Measurements from ENCODE around the gene GSDMA.

GSDMA gene

DNA sequence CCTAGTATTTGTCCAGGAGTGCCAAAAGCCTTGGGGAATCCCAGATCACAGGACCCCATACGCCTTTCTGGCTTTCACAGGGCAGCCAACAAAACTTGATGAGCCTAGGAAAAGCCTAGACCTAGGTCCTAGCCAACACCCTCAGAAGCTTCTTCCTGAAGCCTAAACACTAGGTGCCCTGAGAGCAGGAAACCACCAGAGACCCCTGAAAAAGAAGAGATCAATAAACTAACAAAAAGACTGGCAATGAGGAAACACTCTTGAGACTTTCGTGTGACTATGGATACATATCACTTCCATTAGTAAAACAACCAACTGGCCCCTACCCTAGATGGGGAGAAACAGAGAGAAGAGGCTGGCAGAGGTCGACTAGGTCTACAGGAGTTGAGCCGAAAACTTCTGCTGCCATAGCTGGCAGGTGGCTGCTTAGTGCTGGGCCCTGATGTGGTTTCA is 36.6 kb upstream of the GSDMA start:
- no peak for DNase-seq (ENCODE audit: low spot score)
- Mint-ChIP-seq H3K27ac (peak overlapping the region; percentile 89), H3K36me3 (ENCODE audit: low read depth) (peaks cover 41% of the 10 kb centered on the region), H3K4me3 (peak overlapping the region; percentile 92), H3K4me1 (ENCODE audit: low read depth) (peaks cover 54% of the 10 kb centered on the region), H3K9me3 (no peaks in the 10 kb centered on the region), H3K27me3 (ENCODE audit: low read depth) (no peaks in the 10 kb centered on the region)

DNA sequence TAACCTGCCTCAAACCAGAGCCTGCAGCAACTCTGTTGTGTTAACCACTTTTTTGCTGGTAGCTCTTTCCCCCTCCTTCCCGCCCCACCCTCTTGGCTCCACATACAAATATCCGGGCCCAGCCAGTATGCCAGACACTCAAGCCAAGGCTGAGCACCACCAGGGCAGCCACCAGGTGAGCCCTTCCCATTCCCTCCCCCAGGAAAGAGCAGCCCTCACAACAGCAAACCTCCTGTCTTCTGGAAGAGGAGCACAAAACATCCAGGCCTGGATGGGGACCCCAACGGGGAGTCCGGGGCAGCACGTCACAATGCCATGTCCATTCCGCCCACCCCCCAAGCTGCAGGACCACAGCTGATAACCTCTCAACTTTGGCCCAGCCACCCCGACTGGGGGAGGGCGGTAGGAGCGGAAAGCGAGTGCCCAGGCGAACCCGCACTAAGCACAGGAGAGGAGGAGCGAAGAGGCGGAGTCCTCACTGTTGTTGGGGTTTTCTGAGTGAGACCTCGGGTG is 36.2 kb upstream of the GSDMA start:
- peaks cover 50% of the 10 kb centered on the region for H3K4me1 Mint-ChIP-seq (ENCODE audit: low read depth)

DNA sequence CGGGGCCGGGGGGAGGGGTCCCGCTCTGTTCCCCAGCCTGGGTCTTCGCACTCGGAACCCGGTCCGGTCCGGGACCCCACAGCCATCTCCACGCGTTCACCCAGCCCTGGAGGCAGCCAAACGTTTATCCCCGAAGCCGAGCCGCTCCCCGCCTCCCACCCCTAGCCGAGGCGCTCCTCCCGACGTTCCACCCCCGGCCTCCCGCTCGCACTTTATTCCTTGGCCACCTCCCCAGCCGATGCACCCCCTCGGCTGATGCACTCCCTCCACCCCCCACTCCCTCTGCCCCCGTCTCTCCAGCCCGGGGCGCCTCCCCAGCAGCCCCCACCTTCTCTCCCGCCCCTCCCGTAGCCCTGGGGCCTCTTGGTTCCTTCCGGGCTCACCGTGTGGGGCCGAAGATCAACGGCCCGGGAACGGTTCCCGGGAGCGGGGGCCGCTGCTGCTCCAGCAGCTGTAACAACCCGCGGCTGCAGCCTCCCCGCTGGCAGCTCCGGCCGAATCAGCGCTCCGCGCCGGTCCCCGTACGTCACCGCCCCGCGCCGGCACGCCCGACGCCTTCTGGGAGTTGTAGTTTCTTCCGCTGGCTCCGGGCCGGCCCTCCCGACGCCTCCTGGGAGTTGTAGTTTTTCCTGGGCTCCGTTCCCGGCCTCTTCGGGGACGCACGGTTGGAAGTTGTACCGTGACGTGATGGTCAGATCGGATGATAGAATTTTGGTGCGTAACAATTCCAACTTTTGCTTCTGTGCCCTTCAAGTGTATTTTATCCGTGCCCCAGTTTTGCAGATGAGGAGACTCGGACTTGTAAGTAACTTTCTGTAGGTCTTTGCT is 35.5 kb upstream of the GSDMA start, which contains the start of the genes LRRC3C and ORMDL3:
LRRC3C (plus strand) TSS at position 632 of the 828 bp plus-strand sequence. CDS start 13,792 bp downstream, outside the sequence.
ORMDL3 (minus strand) TSS at position 501 of the 828 bp plus-strand sequence. CDS start 3,398 bp downstream, outside the sequence.
- Mint-ChIP-seq H3K27ac (peak within 1 kb of the TSS; percentile 89), H3K4me1 (ENCODE audit: low read depth) (peaks cover 44% of the 10 kb centered on the region)

More for the DNA sequence above, 36.2 kb upstream of the GSDMA start:
- Mint-ChIP-seq H3K9me3 (no peaks in the 10 kb centered on the region), H3K4me3 (peak overlapping the region; percentile 92), H3K36me3 (ENCODE audit: low read depth) (peaks cover 36% of the 10 kb centered on the region), H3K27ac (peak overlapping the region; percentile 89), H3K27me3 (ENCODE audit: low read depth) (no peaks in the 10 kb centered on the region)
- peak; percentile 58 for DNase-seq (ENCODE audit: low spot score)

DNA sequence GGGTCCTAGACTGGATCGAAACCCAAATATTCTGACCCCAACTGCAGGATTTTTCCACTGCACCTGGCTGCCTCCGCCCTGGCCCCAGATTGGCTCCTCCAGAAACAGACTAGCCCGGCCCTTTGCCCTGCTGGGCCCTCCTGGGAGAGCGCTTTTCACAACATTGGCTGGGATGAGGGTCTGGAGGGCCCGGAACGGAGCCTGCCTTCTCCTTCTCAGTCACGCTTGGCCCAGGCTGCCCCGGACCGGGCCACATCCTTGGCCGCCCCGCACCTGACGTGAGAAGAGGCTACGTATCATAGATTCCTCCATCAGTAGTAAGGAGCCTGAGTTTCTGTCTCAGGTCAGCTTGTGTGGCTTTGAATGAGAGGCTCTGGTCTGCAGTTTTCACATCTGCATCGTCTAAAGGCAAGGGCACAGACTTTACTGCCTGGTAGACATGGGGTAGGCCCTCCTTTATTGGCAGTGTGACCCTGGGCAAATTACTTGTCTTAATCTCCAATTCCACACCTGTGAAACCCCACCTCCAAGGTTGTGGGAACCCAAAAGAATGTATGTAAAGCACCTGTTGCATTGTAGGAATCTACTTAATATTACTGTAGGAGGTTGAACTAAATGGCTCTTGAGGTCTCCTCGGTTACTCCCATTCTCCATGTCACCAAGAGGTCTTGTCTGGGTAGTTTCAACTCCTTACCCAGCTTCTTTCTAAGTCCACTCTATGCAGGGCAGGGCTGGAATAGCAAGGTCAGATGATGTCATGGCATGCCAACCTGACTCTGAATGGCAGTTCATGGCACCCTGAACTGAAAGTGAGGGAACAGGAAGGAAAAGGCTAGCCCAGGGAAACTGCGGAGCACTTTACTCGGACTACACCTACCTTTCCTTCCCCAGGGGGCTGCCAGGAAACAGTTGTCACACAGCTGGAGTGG is 34.6 kb upstream of the GSDMA start:
- no peak for DNase-seq (ENCODE audit: low spot score)
- Mint-ChIP-seq H3K4me1 (ENCODE audit: low read depth) (peaks cover 36% of the 10 kb centered on the region), H3K9me3 (no peaks in the 10 kb centered on the region), H3K27me3 (ENCODE audit: low read depth) (no peaks in the 10 kb centered on the region), H3K4me3 (peak overlapping the region; percentile 92), H3K36me3 (ENCODE audit: low read depth) (peaks cover 21% of the 10 kb centered on the region), H3K27ac (peak overlapping the region; percentile 88)

More for the DNA sequence above, 35.5 kb upstream of the GSDMA start, which contains the start of the genes LRRC3C and ORMDL3:
- H3K9me3 Mint-ChIP-seq: no peaks in the 10 kb centered on the region
- peak; percentile 92 for DNase-seq (ENCODE audit: low spot score)
- H3K4me3 Mint-ChIP-seq: peak within 1 kb of the TSS; percentile 92
- no peaks in the 10 kb centered on the region for H3K27me3 Mint-ChIP-seq (ENCODE audit: low read depth)
- peaks cover 29% of the 10 kb centered on the region for H3K36me3 Mint-ChIP-seq (ENCODE audit: low read depth)

DNA sequence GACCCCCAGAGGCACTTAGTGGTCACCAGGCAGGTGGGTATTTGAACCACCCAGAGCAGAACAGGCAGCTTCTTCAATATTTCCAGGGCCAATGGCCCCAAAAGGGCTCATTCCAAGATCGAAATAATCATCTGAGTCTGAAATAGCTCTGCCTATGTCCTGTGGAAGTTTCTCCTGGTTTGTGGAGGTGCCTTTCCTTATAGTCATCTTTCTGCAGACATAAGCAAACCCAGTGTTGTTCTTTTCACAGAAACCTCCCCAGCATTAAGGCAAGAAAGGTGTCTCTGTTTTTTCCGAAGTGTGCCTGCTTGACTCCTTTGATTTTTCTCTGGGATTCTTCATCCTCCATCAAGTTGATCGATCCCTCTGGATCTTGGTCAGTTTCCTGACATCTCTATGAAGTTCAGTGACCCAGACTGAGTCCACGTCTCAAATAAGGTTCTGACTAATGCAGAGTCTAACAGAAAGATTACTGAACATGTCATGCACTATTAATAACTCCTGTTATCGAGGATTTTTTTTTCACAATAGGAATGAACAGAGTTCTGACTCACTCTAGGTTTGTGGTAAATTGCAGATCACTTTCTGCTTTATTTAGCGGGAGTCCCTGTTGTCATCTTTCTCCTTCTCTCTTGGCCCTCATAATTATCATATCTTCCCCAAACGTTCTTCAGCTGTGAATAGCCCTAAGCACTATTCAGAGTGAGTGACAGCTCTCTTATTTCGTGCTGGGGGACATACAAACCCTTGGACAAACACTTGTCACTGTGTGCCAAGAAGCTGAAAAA is 33.8 kb upstream of the GSDMA start:
- peaks cover 16% of the 10 kb centered on the region for H3K36me3 Mint-ChIP-seq (ENCODE audit: low read depth)
- H3K4me3 Mint-ChIP-seq: no peak overlapping the region
- peaks cover 30% of the 10 kb centered on the region for H3K4me1 Mint-ChIP-seq (ENCODE audit: low read depth)
- no peaks in the 10 kb centered on the region for H3K27me3 Mint-ChIP-seq (ENCODE audit: low read depth)
- no peak overlapping the region for H3K27ac Mint-ChIP-seq
- no peak for DNase-seq (ENCODE audit: low spot score)
- no peaks in the 10 kb centered on the region for H3K9me3 Mint-ChIP-seq

DNA sequence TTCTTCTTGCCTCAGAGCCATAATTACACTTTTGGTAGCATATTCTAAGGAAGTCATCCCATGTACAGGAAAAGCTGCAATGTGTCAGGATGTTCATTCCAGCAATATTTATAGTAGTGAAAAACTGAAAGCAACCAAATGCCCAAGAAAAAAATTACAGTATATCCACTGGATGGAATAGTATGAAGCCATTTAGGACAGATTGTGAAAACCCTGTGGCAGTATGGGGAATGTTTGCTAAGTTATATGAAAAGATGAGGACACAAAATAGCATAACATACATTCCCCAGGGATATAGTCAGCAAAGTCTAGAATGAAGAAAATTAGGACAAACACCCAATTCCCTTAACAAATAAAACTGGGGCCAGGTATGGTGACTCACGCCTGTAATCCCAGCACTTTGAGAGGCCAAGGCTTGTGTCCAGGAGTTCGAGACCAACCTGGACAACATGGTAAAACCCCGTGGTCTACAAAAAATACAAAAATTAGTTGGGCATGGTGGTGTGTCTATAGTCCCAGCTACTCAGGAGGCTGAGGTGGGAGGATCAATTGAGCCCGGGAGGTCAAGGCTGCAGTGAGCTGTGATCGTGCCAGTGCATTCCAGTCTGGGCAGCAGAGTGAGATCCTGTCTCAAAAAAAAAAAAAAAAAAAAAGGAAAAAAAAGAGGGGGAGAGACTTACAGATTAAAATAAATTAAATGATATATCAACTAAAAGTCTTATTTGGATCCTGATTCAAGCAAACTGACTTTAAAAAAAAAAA is 33.0 kb upstream of the GSDMA start:
- DNase-seq (ENCODE audit: low spot score): no peak
- Mint-ChIP-seq H3K4me3 (no peak overlapping the region), H3K9me3 (no peaks in the 10 kb centered on the region), H3K27ac (no peak overlapping the region), H3K27me3 (ENCODE audit: low read depth) (no peaks in the 10 kb centered on the region), H3K36me3 (ENCODE audit: low read depth) (peaks cover 8% of the 10 kb centered on the region), H3K4me1 (ENCODE audit: low read depth) (peaks cover 23% of the 10 kb centered on the region)

DNA sequence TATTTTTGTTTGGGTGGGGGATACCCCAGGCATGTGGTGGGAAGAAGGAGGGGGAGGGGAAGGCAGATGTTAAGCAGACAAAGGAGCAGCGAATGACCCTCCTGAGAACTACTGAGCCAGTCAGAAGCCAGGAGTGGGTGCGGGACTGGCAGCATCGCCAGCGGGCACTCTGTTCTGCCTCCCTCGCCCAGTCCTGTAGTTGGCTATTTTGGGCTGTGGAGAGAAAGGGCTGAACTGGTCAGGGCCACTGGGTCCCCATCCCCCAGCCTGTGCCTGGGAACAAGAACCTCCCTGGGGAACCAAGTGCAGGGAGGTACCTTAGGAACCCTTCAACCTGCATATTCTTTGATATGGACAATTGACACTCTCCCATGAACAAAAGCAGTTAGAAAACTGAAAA is 28.9 kb upstream of the GSDMA start:
- H3K27me3 Mint-ChIP-seq (ENCODE audit: low read depth): no peaks in the 10 kb centered on the region
- DNase-seq (ENCODE audit: low spot score): no peak
- no peak overlapping the region for H3K4me3 Mint-ChIP-seq
- H3K4me1 Mint-ChIP-seq (ENCODE audit: low read depth): no peaks in the 10 kb centered on the region
- H3K36me3 Mint-ChIP-seq (ENCODE audit: low read depth): no peaks in the 10 kb centered on the region
- H3K27ac Mint-ChIP-seq: no peak overlapping the region
- no peaks in the 10 kb centered on the region for H3K9me3 Mint-ChIP-seq

DNA sequence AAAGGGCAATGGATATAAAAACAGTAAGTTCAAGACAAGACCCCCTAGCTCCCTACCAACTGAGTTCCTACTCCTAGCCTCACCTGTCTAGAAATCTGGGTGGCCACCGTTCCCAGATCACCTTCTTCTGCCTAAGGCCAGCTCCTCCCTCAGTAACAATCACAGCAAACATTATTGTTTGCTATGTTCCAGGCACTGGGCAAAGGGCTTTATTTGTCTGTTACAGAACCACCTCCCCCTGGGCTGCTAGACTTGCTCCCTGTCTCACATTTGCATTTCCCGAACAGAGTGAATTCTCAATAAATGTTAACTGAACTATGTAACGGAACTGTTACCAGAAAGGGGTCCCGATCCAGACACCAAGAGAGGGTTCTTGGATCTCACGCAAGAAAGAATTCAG is 28.5 kb upstream of the GSDMA start:
- H3K36me3 Mint-ChIP-seq (ENCODE audit: low read depth): no peaks in the 10 kb centered on the region

DNA sequence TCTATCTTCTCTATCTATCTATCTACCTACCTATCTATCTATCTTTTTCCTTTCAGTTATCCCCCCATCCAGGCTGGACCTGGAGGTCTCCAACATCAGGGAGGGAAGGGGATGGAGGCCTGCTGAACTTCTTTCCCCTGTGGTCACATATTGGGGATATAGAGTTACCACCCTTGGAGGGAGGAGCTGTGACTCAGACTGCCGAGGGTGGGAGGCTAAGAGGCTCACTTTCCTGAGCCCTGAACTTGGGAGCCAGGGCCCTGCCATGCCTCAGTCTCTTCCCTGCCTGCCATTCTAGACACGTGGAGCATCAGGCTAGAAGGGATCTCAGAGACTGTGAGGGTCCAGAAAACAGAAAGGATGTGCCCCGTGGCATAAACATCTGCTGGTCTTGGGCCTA is 26.9 kb upstream of the GSDMA start:
- Mint-ChIP-seq H3K9me3 (no peaks in the 10 kb centered on the region), H3K27ac (no peak overlapping the region), H3K4me1 (ENCODE audit: low read depth) (peaks cover 14% of the 10 kb centered on the region), H3K27me3 (ENCODE audit: low read depth) (no peaks in the 10 kb centered on the region), H3K36me3 (ENCODE audit: low read depth) (no peaks in the 10 kb centered on the region), H3K4me3 (no peak overlapping the region)
- DNase-seq (ENCODE audit: low spot score): no peak

More for the DNA sequence above, 28.5 kb upstream of the GSDMA start:
- Mint-ChIP-seq H3K4me3 (no peak overlapping the region), H3K9me3 (no peaks in the 10 kb centered on the region), H3K27me3 (ENCODE audit: low read depth) (no peaks in the 10 kb centered on the region), H3K4me1 (ENCODE audit: low read depth) (peaks cover 2% of the 10 kb centered on the region), H3K27ac (no peak overlapping the region)
- DNase-seq (ENCODE audit: low spot score): no peak

DNA sequence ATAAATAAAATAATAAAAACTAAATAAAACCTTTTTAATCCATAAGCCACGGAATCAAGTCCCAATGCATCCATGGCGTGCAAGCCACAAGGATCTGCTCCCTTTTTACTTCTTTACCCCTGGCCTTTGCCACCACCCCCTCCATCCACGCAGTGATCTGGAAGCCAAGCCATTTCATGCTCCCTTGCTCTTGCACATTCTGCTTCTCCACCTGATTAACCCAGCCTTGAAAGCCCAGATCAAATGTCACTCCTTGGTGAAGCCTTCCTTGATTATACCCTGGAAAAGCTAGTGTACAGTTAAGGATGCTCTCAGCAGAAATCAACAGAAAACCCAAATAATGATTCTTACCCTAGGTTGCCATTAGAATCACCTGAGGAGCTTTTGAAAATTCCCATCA is 25.4 kb upstream of the GSDMA start:
- H3K9me3 Mint-ChIP-seq: no peaks in the 10 kb centered on the region
- peaks cover 16% of the 10 kb centered on the region for H3K4me1 Mint-ChIP-seq (ENCODE audit: low read depth)
- no peak overlapping the region for H3K27ac Mint-ChIP-seq
- no peaks in the 10 kb centered on the region for H3K36me3 Mint-ChIP-seq (ENCODE audit: low read depth)
- DNase-seq (ENCODE audit: low spot score): no peak
- H3K4me3 Mint-ChIP-seq: no peak overlapping the region
- H3K27me3 Mint-ChIP-seq (ENCODE audit: low read depth): no peaks in the 10 kb centered on the region

DNA sequence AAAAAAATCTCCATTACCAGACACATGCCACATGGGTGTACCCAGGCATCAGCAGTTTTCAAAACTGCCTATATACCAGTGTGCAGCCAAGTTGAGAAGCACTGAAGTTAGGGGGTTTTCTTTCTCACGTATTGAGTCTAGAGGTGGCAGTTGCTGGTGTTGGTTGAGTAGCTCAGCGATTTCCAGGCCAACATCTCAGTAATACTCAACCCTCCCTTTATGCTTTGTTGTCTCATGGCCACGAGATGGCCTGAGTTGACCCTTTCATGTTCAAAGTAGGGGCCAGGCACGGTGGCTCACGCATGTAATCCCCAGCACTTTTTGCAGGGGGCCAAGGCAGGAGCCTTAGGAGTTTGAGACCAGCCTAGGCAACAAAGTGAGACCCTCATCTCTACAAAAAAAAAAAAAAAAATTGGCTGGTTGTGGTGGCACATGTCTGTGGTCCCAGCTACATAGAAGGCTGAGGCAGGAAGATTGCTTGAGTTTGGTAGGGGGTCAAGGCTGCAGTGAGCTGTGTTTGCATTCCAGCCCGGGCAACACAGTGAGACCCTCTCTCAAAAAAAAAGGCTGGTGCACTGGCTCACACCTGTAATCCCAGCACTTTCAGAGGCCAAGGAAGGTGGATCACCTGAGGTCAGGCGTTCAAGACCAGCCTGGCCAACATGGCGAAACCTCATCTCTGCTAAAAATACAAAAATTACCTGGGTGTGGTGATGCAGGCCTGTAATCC is 24.5 kb upstream of the GSDMA start:
- no peak for DNase-seq (ENCODE audit: low spot score)
- Mint-ChIP-seq H3K36me3 (ENCODE audit: low read depth) (no peaks in the 10 kb centered on the region), H3K27me3 (ENCODE audit: low read depth) (no peaks in the 10 kb centered on the region), H3K4me1 (ENCODE audit: low read depth) (peaks cover 16% of the 10 kb centered on the region), H3K9me3 (no peaks in the 10 kb centered on the region), H3K4me3 (no peak overlapping the region), H3K27ac (no peak overlapping the region)

DNA sequence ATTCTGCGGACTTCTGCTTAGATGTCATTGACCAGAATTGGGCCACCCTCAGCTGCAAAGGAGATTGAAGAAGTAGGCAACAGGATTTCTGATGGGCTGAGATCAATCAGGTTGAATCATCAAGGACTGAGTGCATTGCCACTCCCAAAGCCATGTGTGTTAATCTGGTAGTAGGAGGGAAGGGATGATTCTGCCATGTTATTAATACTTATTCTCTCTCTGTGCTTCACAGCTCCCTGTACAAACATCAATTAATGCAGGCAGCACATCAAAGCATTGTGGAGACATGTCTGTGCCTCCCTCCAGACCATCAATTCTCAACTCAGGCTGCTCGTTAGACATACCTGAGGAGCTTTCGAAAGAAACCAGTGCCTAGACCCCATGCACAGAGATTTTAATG is 23.7 kb upstream of the GSDMA start:
- no peaks in the 10 kb centered on the region for H3K27me3 Mint-ChIP-seq (ENCODE audit: low read depth)
- H3K27ac Mint-ChIP-seq: no peak overlapping the region
- no peak for DNase-seq (ENCODE audit: low spot score)
- peaks cover 16% of the 10 kb centered on the region for H3K4me1 Mint-ChIP-seq (ENCODE audit: low read depth)
- H3K9me3 Mint-ChIP-seq: no peaks in the 10 kb centered on the region
- H3K36me3 Mint-ChIP-seq (ENCODE audit: low read depth): no peaks in the 10 kb centered on the region
- H3K4me3 Mint-ChIP-seq: no peak overlapping the region
